ENCODE data around the gene ZNF557. TPM values are rescaled to one million over a fixed set of nuclear protein-coding genes. Genes with fewer than 3 reads are reported as not detected.
"Not testable (repeated sequence)": the region's sequence is repeated elsewhere in the genome, so short reads cannot be mapped to it uniquely, and the experiment has no call there.

The ZNF557 gene
- total RNA-seq, 1 donor from 2014 or later = 16.4 TPM

DNA sequence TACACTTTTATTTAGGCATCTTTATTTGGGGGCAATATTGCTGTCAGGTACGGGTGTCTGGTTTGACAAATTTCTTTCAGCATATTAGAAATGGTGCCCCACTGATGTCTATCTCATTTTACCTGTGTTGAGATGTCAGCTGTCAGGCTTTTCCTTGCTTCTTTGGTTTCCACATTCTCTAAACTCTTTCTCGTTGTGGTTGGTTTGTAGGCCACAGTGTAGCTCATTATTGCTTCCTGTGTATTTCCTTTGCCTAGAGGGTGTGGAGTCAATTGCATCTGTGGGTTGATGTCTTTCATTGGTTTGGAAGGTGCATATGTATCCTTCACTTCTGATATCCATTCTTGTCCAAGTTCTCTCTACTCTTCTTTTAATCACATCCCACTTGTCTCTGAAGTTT lies 9.5 kb upstream of the ZNF557 start:
- not testable (repeated sequence) for H3K27ac Mint-ChIP-seq; H3K4me1 Mint-ChIP-seq; H3K36me3 Mint-ChIP-seq; H3K4me3 Mint-ChIP-seq; H3K9me3 Mint-ChIP-seq; H3K27me3 Mint-ChIP-seq (ENCODE audit: low read depth); DNase-seq (ENCODE audit: low spot score in 2 of 2, unreplicated experiment in 2 of 2)

GRCh38 chr19:7063339-7063738 lies 6.2 kb upstream of the ZNF557 start:
- DNase-seq (ENCODE audit: low spot score in 2 of 2, unreplicated experiment in 2 of 2) = no peak
- Mint-ChIP-seq H3K36me3 (no peaks in the 10 kb centered on the region), H3K4me1 (no peaks in the 10 kb centered on the region), H3K9me3 (peaks cover 11% of the 10 kb centered on the region), H3K4me3 (no peak overlapping the region), H3K27ac (no peak overlapping the region), H3K27me3 (ENCODE audit: low read depth) (no peaks in the 10 kb centered on the region)
- TF ChIP-seq CTCF (IDR thresholded peaks at IDR 0.05; ENCODE audit: unreplicated experiment) = no peak

- TF ChIP-seq CTCF (IDR thresholded peaks at IDR 0.05; ENCODE audit: unreplicated experiment) = no peak
- Mint-ChIP-seq H3K36me3 (no peaks in the 10 kb centered on the region), H3K4me1 (peaks cover 1% of the 10 kb centered on the region), H3K9me3 (peaks cover 11% of the 10 kb centered on the region), H3K27ac (no peak overlapping the region), H3K4me3 (no peak overlapping the region), H3K27me3 (ENCODE audit: low read depth) (no peaks in the 10 kb centered on the region)
- no peak for DNase-seq (ENCODE audit: low spot score in 2 of 2, unreplicated experiment in 2 of 2)
These were observed 5.6 kb upstream of the ZNF557 start for GRCh38 chr19:7063764-7064418.

DNA sequence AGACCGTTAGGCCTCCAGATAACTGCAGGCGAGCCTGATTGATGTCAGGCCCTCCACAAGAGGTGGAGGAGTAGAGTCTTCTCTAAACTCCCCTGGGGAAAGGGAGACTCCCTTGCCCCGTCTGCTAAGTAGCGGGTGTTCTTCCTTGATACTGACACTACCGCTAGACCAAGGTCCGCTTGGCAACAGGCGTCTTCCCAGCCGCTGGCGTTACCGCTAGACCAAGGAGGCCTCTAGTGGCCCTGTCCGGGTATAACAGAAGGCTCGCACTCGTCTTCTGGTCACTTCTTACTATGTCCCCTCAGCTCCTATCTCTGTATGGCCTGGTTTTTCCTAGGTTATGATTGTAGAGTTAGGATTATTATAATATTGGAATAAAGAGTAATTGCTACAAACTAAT lies 2.4 kb upstream of the ZNF557 start:
- H3K4me1 Mint-ChIP-seq = not testable (repeated sequence)

GRCh38 chr19:7067716-7068115 lies 1.8 kb upstream of the ZNF557 start:
- no peak for DNase-seq (ENCODE audit: low spot score in 2 of 2, unreplicated experiment in 2 of 2)
- no peak for TF ChIP-seq CTCF (IDR thresholded peaks at IDR 0.05; ENCODE audit: unreplicated experiment)
- peaks cover 11% of the 10 kb centered on the region for H3K9me3 Mint-ChIP-seq
- H3K27ac Mint-ChIP-seq = no peak overlapping the region
- H3K36me3 Mint-ChIP-seq = peaks cover 11% of the 10 kb centered on the region
- no peak overlapping the region for H3K4me3 Mint-ChIP-seq
- no peaks in the 10 kb centered on the region for H3K27me3 Mint-ChIP-seq (ENCODE audit: low read depth)
- H3K4me1 Mint-ChIP-seq = peaks cover 9% of the 10 kb centered on the region

More for the DNA sequence above, 2.4 kb upstream of the ZNF557 start:
- DNase-seq (ENCODE audit: low spot score in 2 of 2, unreplicated experiment in 2 of 2); H3K27me3 Mint-ChIP-seq (ENCODE audit: low read depth); H3K36me3 Mint-ChIP-seq; H3K4me3 Mint-ChIP-seq; H3K27ac Mint-ChIP-seq: not testable (repeated sequence)
- peaks cover 11% of the 10 kb centered on the region for H3K9me3 Mint-ChIP-seq

- peaks cover 11% of the 10 kb centered on the region for H3K9me3 Mint-ChIP-seq
- H3K27me3 Mint-ChIP-seq (ENCODE audit: low read depth) = no peaks in the 10 kb centered on the region
- DNase-seq (ENCODE audit: low spot score in 2 of 2, unreplicated experiment in 2 of 2) = no peak
- TF ChIP-seq CTCF (IDR thresholded peaks at IDR 0.05; ENCODE audit: unreplicated experiment) = no peak
- peaks cover 16% of the 10 kb centered on the region for H3K36me3 Mint-ChIP-seq
- peak overlapping the region; percentile 98 for H3K4me3 Mint-ChIP-seq
- H3K4me1 Mint-ChIP-seq = peaks cover 9% of the 10 kb centered on the region
- no peak overlapping the region for H3K27ac Mint-ChIP-seq
These were observed 904 bp upstream of the ZNF557 start for GRCh38 chr19:7068599-7068998.

GRCh38 chr19:7069904-7070226 lies 362 bp downstream of the ZNF557 start:
- Mint-ChIP-seq H3K27ac (peak overlapping the region; percentile 61), H3K36me3 (peaks cover 22% of the 10 kb centered on the region), H3K27me3 (ENCODE audit: low read depth) (no peaks in the 10 kb centered on the region), H3K9me3 (peaks cover 13% of the 10 kb centered on the region), H3K4me1 (peaks cover 9% of the 10 kb centered on the region), H3K4me3 (peak overlapping the region; percentile 98)
- no peak for TF ChIP-seq CTCF (IDR thresholded peaks at IDR 0.05; ENCODE audit: unreplicated experiment)
- no peak for DNase-seq (ENCODE audit: low spot score in 2 of 2, unreplicated experiment in 2 of 2)
